Omental fat pad (tissue), 4 donors: ENCODE data around the gene PPP1R13B. TPM values are rescaled to one million over a fixed set of nuclear protein-coding genes. Genes with fewer than 3 reads are reported as not detected.

Experiments
- ATAC-seq: fragments of 150-250 bp; one replicate; pipeline ENCODE4 v1.9.1; 2016; ENCODE audit warnings: mild to moderate bottlenecking, moderate library complexity; ENCODE audit not compliant: low FRiP score
- DNase-seq: peaks from one replicate; pipeline ENCODE4 v3.0.0-alpha.2; 2019; ENCODE audit warnings: low spot score
- CTCF ChIP-seq, 3 donors: fragments of 450-650 bp; IDR thresholded peaks; one replicate each; pipeline ENCODE4 v1.5.1; 2016 to 2017; ENCODE audit warnings: antibody characterized with exemption in 3 of 3, mild to moderate bottlenecking in 3 of 3, moderate library complexity in 2 of 3
- total RNA-seq, 4 donors: library from RNA; depleted of rRNA; stranded (reverse); fragments of >200 nt; gene quantifications; one replicate each; pipeline ENCODE4 v1.1.0, GENCODE V29; 2016

The PPP1R13B gene
- total RNA-seq, 4 donors from 2014 or later = 9.7 to 31.1 (median 15.0) TPM

GRCh38 chr14:103749452-103749851 lies 97.9 kb downstream of the PPP1R13B start:
- no peak for TF ChIP-seq CTCF (IDR thresholded peaks at IDR 0.05)
- DNase-seq = no peak
- no peak for ATAC-seq

- TF ChIP-seq CTCF (IDR thresholded peaks at IDR 0.05) = no peak
- ATAC-seq (no peak), DNase-seq (no peak)
These were observed 98.9 kb downstream of the PPP1R13B start for GRCh38 chr14:103748534-103748857.

GRCh38 chr14:103746701-103747100 lies 100.7 kb downstream of the PPP1R13B start:
- DNase-seq = no peak
- no peak for TF ChIP-seq CTCF (IDR thresholded peaks at IDR 0.05)
- ATAC-seq = no peak

GRCh38 chr14:103745424-103745823 lies 102.0 kb downstream of the PPP1R13B start:
- no peak for ATAC-seq
- no peak for DNase-seq
- no peak for TF ChIP-seq CTCF (IDR thresholded peaks at IDR 0.05)

- ATAC-seq (no peak), DNase-seq (no peak)
- TF ChIP-seq CTCF (IDR thresholded peaks at IDR 0.05) = no peak
These were observed 102.6 kb downstream of the PPP1R13B start for GRCh38 chr14:103744621-103745395.

GRCh38 chr14:103743691-103744090 lies 103.7 kb downstream of the PPP1R13B start:
- ATAC-seq (no peak), DNase-seq (no peak)
- no peak for TF ChIP-seq CTCF (IDR thresholded peaks at IDR 0.05)

GRCh38 chr14:103742499-103743255 lies 104.7 kb downstream of the PPP1R13B start:
- no peak for DNase-seq
- no peak for TF ChIP-seq CTCF (IDR thresholded peaks at IDR 0.05)
- no peak for ATAC-seq
